ENCODE data around the gene NECAB3.
A peak's percentile ranks its signal among the peaks of the same experiment; 100 is the strongest.
"Not testable (repeated sequence)": the region's sequence is repeated elsewhere in the genome, so short reads cannot be mapped to it uniquely, and the experiment has no call there.

NECAB3 gene, protein sequence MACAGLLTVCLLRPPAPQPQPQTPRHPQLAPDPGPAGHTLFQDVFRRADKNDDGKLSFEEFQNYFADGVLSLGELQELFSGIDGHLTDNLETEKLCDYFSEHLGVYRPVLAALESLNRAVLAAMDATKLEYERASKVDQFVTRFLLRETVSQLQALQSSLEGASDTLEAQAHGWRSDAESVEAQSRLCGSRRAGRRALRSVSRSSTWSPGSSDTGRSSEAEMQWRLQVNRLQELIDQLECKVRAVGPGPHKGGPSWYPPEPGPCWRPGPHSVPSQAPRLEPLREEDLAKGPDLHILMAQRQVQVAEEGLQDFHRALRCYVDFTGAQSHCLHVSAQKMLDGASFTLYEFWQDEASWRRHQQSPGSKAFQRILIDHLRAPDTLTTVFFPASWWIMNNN

DNA sequence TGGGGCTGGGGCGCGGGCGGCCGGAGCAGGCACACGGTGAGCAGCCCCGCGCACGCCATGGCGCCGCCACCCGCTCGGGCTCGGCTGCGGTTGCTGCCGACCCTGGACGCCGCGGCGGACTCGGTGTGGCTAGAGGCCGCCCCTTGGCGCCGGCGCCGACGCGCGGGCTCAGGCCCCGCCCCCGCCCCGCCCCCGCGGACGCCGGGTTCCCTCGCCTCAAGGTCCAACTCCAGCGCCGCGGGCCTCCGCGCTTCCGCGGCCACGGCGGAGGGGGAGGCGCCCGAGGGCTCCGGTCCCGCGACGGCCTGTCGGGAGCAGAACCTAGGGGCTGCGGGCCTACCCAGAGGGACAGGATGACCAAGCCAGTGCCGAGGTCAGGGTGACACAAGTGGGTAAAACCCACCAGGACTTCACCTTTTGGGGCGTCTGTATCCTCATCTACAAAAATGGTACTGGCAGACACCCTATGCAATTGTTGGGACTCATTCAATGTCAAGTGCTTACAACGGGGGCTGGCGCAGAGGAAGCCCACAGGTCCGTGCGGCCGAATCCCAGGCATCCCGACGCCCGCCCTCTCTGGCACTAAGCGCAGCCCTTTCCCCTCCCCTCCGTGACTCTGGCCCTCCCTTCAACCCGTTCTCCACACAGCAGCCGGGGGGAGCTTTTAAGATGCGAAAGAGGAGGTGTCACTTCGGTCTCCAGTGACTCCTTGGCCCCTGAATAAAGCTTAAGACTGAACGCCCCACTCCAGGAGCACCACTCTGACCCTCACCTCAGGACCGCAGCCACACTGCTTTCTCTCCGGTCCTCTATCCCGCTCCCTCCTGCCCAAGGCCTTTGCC is at the start of gene NECAB3:
Gene NECAB3 (minus strand): TSS at position 135 of the 842 bp plus-strand sequence. CDS start 76 bp downstream, at position 59.
- DNase-seq: peak; percentile 30

DNA sequence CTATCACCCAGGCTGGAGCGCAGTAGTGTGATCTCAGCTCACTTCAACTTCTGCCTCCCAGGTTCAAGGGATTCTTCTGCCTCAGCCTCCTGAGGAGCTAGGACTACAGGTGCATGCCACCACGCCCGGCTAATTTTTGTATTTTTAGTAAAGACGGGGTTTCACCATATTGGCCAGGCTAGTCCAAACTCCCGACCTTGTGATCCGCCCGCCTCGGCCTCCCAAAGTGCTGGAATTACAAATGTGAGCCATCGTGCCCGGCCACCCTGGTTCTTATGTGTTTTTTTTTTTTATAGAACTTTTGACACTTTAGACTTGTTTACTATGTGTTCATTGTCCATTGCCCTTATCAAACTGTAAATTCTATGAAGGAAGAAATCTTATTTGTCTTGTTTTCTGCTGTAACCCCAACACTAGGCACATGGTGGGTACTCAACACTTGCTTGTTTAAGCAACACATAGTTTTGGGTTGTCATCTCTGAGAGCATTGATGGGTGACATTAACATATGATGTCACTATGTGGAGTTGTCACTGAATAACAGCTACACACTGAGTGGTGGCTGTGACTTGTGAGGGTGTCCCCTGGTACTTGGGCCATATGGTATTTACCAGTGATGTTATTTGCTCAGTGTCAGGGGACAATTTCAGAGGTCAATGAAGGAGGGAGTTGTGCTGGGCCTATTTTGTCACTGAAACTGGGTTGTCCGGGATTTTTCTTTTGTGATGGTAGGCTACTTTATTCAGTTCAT is 47.3 kb upstream of the NECAB3 start:
- DNase-seq: no peak

DNA sequence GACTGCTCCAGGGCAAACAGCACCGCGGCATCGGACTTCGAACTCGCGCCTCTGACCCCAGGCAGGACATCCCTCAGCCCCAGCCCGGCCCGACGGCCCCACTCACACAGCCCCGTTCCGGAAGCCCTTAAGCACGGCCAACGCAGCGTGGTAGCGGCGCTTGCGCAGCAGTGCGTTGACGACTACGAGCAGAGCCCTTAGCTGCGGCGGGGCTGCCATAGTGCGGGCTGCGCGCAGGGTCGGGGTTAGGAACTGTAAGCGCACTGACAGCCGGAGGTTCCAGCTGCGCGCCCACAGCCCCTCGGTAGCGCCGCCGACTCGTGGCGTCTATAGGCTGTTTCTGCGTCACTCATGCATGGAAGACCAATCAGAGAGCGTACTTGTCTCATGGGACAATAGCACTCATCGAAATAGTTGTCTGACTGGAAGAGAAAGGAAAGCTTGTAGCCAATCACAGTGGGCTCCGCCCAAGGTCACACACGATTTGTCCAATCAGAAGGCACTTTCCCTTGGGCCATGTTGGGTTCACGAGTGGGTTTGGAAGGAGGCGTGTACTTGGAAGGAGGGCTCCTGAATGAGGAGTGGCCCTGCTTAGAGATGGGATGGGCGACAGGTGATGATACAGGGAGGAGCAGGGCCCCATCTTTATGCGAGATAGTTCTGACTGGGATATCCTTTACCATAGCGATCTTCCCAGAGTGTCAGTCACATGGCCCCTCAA is 45.9 kb upstream of the NECAB3 start, which contains the start of gene PXMP4:
Gene PXMP4 (minus strand): TSS at position 322 of the 721 bp plus-strand sequence. CDS start 103 bp downstream, at position 219.
- peak; percentile 42 for DNase-seq

DNA sequence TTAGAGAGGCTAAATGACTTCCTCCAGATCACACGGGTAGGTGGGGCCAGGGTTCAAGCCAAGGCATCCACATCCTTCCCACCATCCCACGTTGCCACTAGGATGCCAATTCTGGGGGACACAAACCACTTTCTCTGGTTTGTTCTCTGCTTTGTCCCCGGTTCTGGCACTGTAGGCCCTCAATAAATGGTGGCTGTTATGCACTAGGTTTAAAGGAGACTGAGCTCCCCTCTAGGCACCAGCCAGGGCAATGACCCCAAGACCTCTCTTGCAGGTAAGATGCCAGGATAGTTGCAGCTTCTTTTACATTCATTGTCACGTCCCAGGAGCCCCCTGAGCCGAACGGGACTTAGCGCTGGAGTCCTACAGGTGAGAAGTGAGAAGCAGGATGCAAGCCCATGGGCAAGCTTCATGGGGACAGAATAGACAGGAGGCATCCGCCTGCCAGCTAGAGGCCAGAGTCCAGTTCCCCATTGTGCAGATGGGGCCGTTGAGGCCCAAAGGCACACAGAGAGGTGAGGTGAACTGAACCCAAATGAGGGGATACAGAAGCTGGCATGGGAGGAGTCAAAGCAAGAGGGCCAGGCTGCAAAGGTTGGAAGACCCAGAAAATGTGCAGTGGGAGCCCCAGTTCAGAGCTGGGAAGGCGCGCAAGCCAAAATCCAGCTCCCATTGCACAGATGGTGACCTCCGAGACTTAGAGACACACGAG is 45.2 kb upstream of the NECAB3 start:
- no peak for DNase-seq

DNA sequence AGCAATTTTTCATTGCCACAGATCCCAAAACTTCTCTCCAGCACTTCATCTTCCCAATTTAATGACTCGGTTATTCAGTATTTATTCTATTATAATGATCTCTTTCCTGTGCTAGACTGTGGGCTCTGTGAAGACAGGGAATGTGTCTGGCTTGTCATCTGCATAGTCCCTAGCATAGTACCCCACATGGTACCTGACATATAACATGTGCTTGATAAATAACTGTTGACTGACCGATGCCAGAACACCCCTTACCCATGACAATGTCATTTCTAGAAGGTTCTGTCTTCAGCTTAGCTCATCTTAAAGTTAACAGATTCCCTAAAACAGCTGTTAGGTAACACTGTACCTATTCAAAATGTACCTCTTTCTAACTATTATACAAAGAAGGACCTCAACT is 42.3 kb upstream of the NECAB3 start:
- DNase-seq: no peak

DNA sequence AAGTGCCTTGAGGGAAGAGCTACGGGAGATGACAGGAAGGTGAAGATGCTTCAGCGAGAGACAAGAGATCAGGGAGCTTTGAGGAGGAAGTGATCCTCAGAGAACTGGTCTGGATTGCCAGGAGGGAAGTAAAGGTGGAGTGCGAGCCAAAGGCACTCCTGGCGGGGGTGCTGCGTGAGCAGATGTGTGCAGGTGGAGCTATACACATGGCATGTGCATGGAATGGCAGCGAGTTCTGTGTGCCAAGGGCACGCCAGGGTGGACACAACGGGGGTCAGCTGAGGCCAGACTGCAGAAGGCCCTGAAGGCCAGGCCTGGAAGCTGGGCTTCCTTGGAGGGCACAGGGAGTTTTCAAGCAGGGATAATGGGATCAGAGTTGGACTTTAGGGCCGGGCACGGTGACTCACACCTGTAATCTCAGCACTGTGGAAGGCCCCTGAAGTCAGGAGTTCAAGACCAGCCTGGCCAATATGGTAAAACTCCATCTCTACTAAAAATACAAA is 39.7 kb upstream of the NECAB3 start:
- no peak for DNase-seq

DNA sequence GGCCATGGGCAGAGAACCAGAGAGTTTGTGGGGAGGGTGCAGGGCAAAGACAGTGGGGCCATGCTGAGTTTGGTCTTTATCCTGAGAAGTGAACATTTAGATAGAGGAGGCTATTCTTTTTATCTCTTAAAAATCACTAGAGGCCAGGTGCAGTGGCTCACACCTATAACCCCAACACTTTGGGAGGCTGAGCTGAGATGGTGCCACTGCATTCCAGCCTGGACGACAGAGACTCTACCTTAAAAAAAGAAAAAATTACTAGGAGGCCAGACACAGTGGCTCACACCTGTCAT is 37.2 kb upstream of the NECAB3 start:
- no peak for DNase-seq

DNA sequence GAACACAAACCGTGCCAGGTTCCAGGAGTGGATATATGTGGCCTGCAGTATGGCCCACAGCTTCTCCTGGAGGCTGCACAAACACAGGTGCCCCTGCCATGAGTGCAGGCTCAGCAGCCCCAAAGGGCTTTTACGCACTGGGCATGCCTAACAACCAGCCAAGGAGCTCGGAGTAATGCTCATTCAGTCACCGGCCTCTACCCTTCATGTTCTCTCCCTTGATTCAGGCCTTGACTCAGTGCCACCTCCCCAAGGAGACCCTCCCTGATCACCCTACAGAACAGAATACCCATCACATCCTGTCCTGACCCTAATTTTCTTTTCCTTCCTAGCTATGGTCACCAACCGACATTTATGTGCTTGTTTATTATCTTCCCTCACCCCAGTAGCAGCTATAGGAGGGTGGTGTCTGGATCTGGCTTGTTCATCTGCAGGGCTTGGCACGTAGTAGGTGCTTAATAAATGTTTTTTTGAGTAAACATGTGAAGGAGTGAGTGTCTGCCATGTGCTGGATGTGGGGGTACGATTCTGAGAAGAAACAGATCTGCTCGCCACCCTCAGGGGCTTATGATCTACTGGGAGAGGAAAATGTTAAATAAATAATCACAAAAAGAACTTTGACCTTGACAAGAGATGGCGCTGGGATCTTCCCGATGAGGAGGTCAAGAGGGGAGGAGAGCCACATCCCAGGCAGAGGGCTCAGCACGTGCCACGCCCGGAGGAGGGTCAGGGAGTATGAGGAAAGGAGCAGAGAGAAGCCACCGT is 36.6 kb upstream of the NECAB3 start:
- no peak for DNase-seq

DNA sequence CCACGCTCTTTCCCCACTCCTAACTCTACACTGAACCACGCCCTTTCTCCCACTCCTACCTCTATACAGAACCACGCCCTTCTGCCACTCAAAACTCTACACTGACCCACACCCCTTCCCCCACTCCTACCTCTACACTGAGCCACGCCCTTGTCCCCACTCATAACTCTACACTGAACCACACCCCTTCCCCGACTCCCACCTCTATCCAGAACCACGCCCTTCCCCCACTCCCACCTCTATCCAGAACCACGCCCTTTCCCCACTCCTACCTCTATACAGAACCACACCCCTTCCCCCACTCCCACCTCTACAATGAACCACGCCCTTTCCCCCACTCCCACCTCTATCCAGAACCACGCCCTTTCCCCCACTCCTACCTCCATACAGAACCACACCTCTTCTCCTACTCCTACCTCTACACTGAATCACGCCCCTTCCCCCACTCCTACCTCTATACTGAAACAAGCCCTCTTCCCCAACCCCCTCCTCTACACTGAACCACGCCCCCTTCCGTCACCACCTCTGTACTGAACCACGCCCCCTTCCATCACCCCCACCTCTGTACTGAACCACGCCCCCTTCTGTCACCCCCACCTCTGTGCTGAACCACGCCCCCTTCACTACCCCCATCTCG is 35.8 kb upstream of the NECAB3 start:
- no peak for DNase-seq

DNA sequence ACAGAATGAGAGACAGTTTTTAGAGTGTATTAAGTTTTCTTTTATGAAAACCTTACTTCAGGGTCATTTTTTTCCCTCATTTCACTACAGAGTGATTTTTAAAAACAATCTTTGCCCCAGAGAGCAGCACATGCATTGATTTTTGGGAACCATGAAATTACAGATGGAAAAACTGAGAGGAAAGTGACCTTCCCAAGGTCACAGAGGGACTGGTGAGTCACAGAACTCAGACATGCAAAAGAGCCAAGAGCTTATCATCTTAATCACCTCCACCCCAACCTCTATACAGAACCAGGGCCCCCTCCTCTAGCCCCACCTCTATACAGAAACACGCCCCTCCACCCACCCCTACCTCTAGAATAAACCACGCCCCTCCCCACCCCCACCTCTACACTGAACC is 35.2 kb upstream of the NECAB3 start:
- DNase-seq: no peak

DNA sequence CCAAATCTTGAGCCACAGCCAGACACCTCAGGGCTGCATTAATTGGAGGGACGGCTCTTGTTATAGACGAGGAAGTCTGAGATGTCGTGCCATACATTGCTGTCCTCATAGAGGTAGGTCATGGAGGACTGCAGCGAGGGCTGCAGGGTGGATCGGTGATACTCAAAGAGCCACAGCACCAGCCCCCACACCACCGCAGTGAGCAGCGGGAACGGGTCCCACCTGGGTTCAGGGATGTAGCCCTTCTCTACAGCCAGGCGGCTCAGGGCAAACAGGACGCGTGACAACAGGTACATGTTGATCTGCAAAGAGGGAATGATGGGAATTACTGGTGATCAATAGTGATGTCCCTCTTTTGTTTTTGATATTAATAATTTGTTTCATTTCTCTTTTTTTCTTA is 33.4 kb upstream of the NECAB3 start:
- no peak for DNase-seq

DNA sequence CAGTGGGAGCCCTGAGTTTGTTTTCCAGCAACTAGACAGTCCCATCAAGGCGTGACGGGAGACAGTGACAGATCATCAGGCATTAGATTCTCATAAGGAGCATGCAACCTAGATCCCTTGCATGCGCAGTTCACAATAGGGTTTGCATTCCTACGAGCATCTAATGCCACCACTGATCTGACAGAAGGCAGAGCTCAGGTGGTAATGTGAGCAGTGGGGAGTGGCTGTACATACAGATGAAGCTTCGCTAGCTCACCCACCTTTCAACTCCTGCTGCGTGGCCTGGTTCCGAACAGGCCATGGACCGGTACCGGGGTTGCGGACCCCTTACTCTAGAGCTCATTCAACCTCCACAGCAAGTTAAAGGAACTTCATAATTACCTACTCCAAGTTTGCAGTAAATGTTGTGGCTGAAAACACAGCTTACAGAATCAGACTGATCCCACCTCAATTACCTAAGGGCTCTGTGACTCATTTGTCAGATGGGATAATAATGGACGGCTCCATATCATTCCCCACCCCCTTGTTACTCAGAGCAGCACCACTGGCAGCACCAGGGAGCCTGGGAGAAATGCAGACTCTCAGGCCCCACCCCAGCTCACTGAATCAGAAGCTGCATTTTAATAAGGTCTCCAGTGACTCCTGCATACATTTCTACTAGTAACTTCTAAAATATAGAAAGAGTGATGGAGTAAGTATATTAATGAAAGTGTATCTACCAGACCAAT is 30.1 kb upstream of the NECAB3 start:
- DNase-seq: no peak

DNA sequence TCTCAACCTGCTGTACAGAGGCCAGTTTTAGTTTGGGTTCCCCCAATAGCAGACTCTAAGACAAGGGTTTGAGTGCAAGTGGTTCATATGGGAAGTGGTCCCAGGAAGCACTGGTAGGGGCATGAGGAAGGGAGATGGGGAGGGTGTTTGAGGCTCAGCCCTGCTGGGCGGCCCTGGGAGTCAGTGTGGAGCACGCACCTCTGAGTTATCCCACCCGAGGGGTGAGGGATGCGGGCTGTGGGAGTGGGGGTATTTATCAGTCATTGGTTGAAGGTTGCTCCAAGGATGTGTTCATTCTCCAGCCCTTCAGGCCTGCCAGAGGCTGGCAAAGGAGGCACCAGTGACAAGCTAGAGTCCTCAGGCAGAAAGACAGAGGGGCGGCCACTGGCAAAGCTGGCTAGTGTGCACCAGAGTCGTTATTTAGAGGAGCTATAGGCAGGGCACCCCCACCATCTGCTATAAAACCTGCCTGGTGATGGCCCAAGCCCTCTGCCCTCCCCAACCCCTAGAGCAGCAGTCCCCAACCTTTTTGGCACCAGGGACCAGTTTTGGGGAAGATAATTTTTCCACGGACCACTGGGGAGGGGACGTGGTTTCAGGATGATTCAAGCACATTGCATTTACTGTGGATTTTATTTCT is 29.4 kb upstream of the NECAB3 start:
- no peak for DNase-seq

DNA sequence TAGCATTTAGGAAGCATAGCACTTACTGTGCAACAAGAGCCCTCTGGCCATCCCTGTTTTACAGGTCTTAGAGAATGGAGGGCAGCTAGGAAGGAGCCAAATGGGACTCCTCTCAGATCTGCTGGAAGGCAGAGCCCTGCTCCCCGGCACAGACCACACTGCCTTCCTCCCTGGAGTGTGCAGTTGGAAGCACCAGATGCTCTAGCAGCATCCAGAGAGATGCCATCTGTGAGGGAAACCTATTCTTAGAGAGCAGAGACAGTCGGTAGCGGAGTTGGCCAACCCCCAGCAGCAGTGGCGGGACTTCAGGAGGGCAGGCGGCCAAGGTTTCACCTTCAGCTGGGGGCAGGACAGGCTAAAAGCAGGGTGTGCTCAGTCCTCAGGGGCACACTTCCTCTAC is 28.6 kb upstream of the NECAB3 start:
- no peak for DNase-seq

DNA sequence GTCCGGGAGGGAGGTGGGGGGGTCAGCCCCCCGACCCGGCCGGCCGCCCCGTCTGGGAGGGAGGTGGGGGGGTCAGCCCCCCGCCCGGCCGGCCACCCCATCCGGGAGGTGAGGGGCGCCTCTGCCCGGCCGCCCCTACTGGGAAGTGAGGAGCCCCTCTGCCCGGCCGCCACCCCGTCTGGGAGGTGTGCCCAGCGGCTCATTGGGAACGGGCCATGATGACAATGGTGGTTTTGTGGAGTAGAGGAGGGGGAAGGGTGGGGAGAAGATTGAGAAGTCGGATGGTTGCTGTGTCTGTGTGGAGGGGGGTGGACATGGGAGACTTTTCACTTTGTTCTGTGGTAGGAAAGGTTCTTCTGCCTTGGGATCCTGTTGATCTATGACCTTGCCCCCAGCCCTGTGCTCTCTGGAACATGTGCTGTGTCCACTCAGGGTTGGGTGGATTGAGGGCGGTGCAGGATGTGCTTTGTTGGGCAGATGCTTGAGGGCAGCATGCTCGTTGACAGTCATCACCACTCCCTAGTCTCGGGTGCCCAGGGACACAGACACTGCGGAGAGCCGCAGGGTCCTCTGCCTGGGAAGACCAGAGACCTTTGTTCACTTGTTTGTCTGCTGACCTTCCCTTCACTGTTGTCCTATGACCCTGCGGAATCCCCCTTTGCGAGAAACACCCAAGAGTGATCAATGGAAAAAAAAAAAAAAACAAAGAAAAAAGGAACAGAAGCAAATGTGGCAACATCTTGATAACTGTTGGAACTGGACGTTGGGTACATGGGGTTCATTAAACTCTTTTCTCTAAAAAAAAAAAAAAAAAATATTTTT is 27.6 kb upstream of the NECAB3 start:
- no peak for DNase-seq

DNA sequence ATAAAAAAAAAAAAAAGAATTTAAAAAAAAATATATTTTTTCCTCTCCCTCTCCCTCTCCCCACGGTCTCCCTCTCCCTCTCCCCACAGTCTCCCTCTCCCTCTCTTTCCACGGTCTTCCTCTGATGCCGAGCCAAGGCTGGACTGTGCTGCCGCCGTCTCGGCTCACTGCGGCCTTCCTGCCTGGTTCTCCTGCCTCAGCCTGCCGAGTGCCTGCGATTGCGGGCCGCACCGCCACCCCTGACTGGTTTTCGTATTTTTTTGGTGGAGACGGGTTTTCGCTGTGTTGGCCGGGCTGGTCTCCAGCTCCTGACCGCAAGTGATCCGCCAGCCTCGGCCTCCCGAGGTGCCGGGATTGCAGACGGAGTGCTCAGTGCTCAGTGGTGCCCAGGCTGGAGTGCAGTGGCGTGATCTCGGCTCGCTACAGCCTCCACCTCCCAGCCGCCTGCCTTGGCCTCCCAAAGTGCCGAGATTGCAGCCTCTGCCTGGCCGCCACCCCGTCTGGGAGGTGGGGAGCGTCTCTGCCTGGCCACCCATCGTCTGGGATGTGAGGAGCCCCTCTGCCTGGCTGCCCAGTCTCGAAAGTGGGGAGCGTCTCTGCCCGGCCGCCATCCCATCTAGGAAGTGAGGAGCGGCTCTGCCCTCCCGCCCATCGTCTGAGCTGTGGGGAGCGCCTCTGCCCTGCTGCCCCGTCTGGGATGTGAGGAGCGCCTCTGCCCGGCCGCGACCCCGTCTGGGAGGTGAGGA is 26.6 kb upstream of the NECAB3 start:
- not testable (repeated sequence) for DNase-seq

DNA sequence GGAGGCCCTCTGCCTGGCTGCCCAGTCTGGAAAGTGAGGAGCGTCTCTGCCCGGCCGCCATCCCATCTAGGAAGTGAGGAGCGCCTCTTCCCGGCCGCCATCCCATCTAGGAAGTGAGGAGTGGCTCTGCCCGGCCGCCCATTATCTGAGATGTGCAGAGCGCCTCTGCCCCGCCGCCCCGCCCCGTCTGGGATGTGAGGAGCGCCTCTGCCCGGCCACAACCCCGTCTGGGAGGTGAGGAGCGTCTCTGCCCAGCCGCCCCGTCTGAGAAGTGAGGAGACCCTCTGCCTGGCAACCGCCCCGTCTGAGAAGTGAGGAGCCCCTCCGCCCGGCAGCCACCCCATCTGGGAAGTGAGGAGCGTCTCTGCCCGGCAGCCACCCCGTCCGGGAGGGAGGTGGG is 24.7 kb upstream of the NECAB3 start:
- not testable (repeated sequence) for DNase-seq

DNA sequence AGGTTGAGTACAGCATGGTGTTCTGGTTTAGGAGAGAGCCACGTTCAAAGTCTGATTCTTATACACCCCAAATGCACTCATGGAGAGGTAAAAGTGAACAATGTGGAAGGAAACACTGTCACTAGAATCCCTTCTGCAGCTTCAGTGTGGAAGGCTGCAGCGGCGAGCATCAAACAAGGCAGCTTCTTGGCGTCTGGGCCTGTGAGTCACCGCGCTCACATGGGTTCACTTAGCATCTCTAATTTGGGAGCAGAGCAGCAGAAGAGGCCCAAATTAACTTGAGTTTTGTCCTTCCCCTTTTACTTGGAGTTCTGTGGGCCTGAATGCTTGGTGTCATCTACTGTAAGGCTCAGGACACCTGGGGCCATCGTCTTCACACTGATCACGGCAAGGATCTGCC is 22.9 kb upstream of the NECAB3 start:
- DNase-seq: peak; percentile 71

Data from amniotic stem cell (primary cell).